GM12878 (cell line): Measurements from ENCODE around the gene DGKE. TPM values are rescaled to one million over a fixed set of nuclear protein-coding genes. Genes with fewer than 3 reads are reported as not detected.

Experiments
- ATAC-seq: fragments of 200-7000 bp; cut with Tn5 transposase; 3 replicates; pipeline ENCODE4 v1.9.1; 2020; ENCODE audit warnings: mild to moderate bottlenecking, moderate library complexity
- BruUV-seq: library from RNA; stranded (reverse); fragments of 400-500 nt; replicated peaks from 2 replicates; lab custom pipeline; 2021; lab: Mats Ljungman, UMichigan
- CTCF ChIA-PET: fragments of 300-600 bp; sonication (Branson Sonifier 250); formaldehyde crosslinking; extraction: SDS; loops from one replicate; lab custom pipeline; 2021; ENCODE audit warnings: inconsistent platforms; lab: Yijun Ruan, JAX
- POLR2A ChIA-PET: fragments of 350-600 bp; formaldehyde crosslinking; extraction: SDS; loops from one replicate; lab custom pipeline; 2021; ENCODE audit warnings: inconsistent platforms; lab: Charles Lee
- RAD21 ChIA-PET: fragments of 300-600 bp; sonication (Branson Sonifier 250); formaldehyde crosslinking; loops from one replicate; lab custom pipeline; 2023; ENCODE audit warnings: antibody characterized with exemption; ENCODE audit not compliant: unreplicated experiment; lab: Charles Lee
- SMC1A ChIA-PET: fragments of 300-600 bp; sonication (Branson Sonifier 250); formaldehyde crosslinking; loops from one replicate; lab custom pipeline; 2023; ENCODE audit not compliant: unreplicated experiment, uncharacterized antibody; lab: Charles Lee
- DNase-seq: peaks from one replicate; pipeline ENCODE4 v3.0.0-alpha.2; 2011; ENCODE audit warnings: low read depth, low spot score
- FAIRE-seq: peaks from 3 replicates; lab custom pipeline; 2011; peaks lifted over from hg19 to GRCh38; lab: Jason Lieb, UNC
- H2AFZ ChIP-seq: 2 replicates; pipeline ENCODE4 v1.6.0; 2011; ENCODE audit warnings: low read depth, low read length, control low read depth; ENCODE audit not compliant: control insufficient read depth
- H3K27ac ChIP-seq: 2 replicates; pipeline ENCODE4 v1.5.1; 2011; ENCODE audit warnings: control low read depth; ENCODE audit not compliant: control insufficient read depth, insufficient read depth
- H3K27me3 ChIP-seq, 2 experiments: replicated peaks in 1 of 2; 2 replicates each; pipeline versions ENCODE4 v1.6.0 to v1.6.1; 2011; ENCODE audit warnings: low read length in 1 of 2; ENCODE audit not compliant: control insufficient read depth in 2 of 2, insufficient read depth in 2 of 2
- H3K36me3 ChIP-seq, 2 experiments: 2 replicates each; pipeline ENCODE4 v1.5.1; 2011; ENCODE audit warnings: low read length in 1 of 2; ENCODE audit not compliant: control insufficient read depth in 2 of 2, insufficient read depth in 2 of 2
- H3K4me1 ChIP-seq: 2 replicates; pipeline ENCODE4 v1.6.1; 2011; ENCODE audit warnings: mild to moderate bottlenecking, low read length, moderate library complexity, mixed read lengths; ENCODE audit not compliant: control insufficient read depth, insufficient read depth
- H3K4me2 ChIP-seq: 2 replicates; pipeline ENCODE4 v1.6.0; 2011; ENCODE audit warnings: control low read depth; ENCODE audit not compliant: control insufficient read depth, insufficient read depth
- H3K4me3 ChIP-seq: fragments of 200-600 bp; sonication (generic); 2 replicates; pipeline ENCODE4 v1.5.1; 2016
- H3K79me2 ChIP-seq: 2 replicates; pipeline ENCODE4 v1.6.0; 2011; ENCODE audit warnings: low read length; ENCODE audit not compliant: control insufficient read depth, insufficient read depth
- H3K9ac ChIP-seq: 2 replicates; pipeline ENCODE4 v1.8.0; 2011; ENCODE audit warnings: low read length, control low read depth, mixed read lengths; ENCODE audit not compliant: control insufficient read depth, insufficient read depth
- H3K9me3 ChIP-seq: replicated peaks from 3 replicates; pipeline ENCODE4 v1.5.1; 2011; ENCODE audit warnings: mild to moderate bottlenecking, low read length; ENCODE audit not compliant: control insufficient read depth, insufficient read depth
- H4K20me1 ChIP-seq: 2 replicates; pipeline ENCODE4 v1.6.0; 2011; ENCODE audit not compliant: control insufficient read depth, insufficient read depth
- ATF3 ChIP-seq: IDR thresholded peaks from 2 replicates; pipeline ENCODE4 v1.6.1; 2011; ENCODE audit warnings: low read depth, mild to moderate bottlenecking, low read length, moderate library complexity, borderline replicate concordance; ENCODE audit errors: extremely low read depth
- BMI1 ChIP-seq: fragments of 450-650 bp; IDR thresholded peaks from 2 replicates; pipeline ENCODE4 v1.6.1; 2016; ENCODE audit warnings: mild to moderate bottlenecking, moderate library complexity, borderline replicate concordance
- EP300 ChIP-seq, 2 experiments: fragments of 150-350 bp in 1 of 2; IDR thresholded peaks; 2 replicates each; pipeline ENCODE4 v1.6.1; 2011 to 2012; ENCODE audit warnings: low read depth in 2 of 2, low read length in 2 of 2, borderline replicate concordance in 1 of 2, improper control_type of control experiment in 1 of 2, inconsistent platforms in 1 of 2; ENCODE audit not compliant: control insufficient read depth in 1 of 2
- HDAC6 ChIP-seq: fragments of 200-600 bp; sonication (generic); IDR thresholded peaks from one replicate; pipeline ENCODE4 v1.8.0; 2017; ENCODE audit warnings: antibody characterized with exemption; ENCODE audit not compliant: unreplicated experiment
- MYB ChIP-seq: fragments of 150-350 bp; IDR thresholded peaks from 2 replicates; pipeline ENCODE4 v1.6.1; 2014; ENCODE audit warnings: mild to moderate bottlenecking, low read depth, low read length, borderline replicate concordance
- NFIC ChIP-seq: IDR thresholded peaks from 2 replicates; pipeline ENCODE4 v1.6.1; 2012; ENCODE audit warnings: low read depth, mild to moderate bottlenecking, inconsistent platforms, low read length, moderate library complexity
- POLR2A ChIP-seq: IDR thresholded peaks from 2 replicates; pipeline ENCODE4 v1.6.1; 2011; ENCODE audit warnings: low read depth, mild to moderate bottlenecking, low read length
- PRDM15 ChIP-seq: fragments of 450-650 bp; formaldehyde crosslinking; IDR thresholded peaks from 2 replicates; pipeline ENCODE4 v1.4.0; 2020; ENCODE audit warnings: mild to moderate bottlenecking, moderate library complexity
- YBX1 ChIP-seq: fragments of 450-650 bp; IDR thresholded peaks from 2 replicates; pipeline ENCODE4 v1.6.1; 2016; ENCODE audit warnings: antibody characterized with exemption
- WGBS: methylation state at CpG from one replicate; pipeline ENCODE4 v1.1.6; 2016; ENCODE audit warnings: low lambda C conversion rate; ENCODE audit not compliant: insufficient replicate concordance, insufficient coverage; ENCODE audit errors: missing lambda C conversion rate; 5-methylcytosine and 5-hydroxymethylcytosine counted together
- in situ Hi-C: fragments of 300-500 bp; cut with MboI; formaldehyde crosslinking; loops from 9 replicates; pipeline ENCODE4 v1.14.3; 2018; ENCODE audit warnings: mixed read lengths
- intact Hi-C: fragments of 100-400 bp; cut with micrococcal nuclease; formaldehyde crosslinking; loops from one replicate; pipeline ENCODE4 v1.14.2; 2022; ENCODE audit not compliant: unreplicated experiment
- polyA plus RNA-seq, 11 experiments: library from polyadenylated mRNA; depleted of rRNA in 4 of 11; unstranded in 6 of 11; stranded (reverse) in 5 of 11; fragments of >200 nt; fragmentation: Nextera tagmentation in 4 of 11; fragmentation: Illumina TruSeq in 1 of 11; extraction: Ambion mirVana in 4 of 11; extraction: Trizol in 1 of 11; gene quantifications; 1 replicate in 1 of 11; 2 replicates in 10 of 11; pipeline versions ENCODE4 v1.2.1 to v1.2.3, GENCODE V29; 2011 to 2016; ENCODE audit warnings: inconsistent platforms in 2 of 11, missing spikeins in 2 of 11, low read depth in 1 of 11
- total RNA-seq, 4 experiments: library from RNA; depleted of rRNA in 3 of 4; stranded (reverse); fragments of >200 nt in 3 of 4; fragmentation: Illumina TruSeq in 1 of 4; extraction: Trizol in 1 of 4; gene quantifications; 2 replicates each; pipeline versions ENCODE4 v1.2.1 to v1.2.3, GENCODE V29; 2013 to 2021

Gene DGKE
- total and polyA plus RNA-seq, 10 of the 15 experiments (the other 5 are each of a cell fraction or from before 2014, with no cell fraction given) = 2.8 to 18.0 (median 11.6) TPM

GRCh38 chr17:56885312-56885657, 51.3 kb downstream of the DGKE start:
- 77% methylated on average over 2 of the region's 2 CpGs for WGBS

More at GRCh38 chr17:56885312-56885657, 51.3 kb downstream of the DGKE start:
- no peak for DNase-seq
- Histone ChIP-seq H3K9ac (no peak overlapping the region), H3K27ac (no peak overlapping the region), H3K36me3 (peaks cover 7 to 21% of the 10 kb centered on the region in 2 experiments; a peak in 3 of 4 replicates), H3K9me3 (peaks cover 22% of the 10 kb centered on the region; the same call in 2 of the 3 replicates), H3K4me1 (peaks cover 6% of the 10 kb centered on the region), H3K4me2 (no peak overlapping the region), H3K79me2 (no peaks in the 10 kb centered on the region), H2AFZ (no peak overlapping the region), H4K20me1 (no peaks in the 10 kb centered on the region), H3K27me3 (no peaks in the 10 kb centered on the region), H3K4me3 (no peak overlapping the region)
- TF ChIP-seq NFIC (no peak), ATF3 (no peak), HDAC6 (no peak), POLR2A (no peak), BMI1 (no peak), MYB (no peak), EP300 (IDR thresholded peaks at IDR 0.05; ENCODE audit: borderline replicate concordance in 1 of 2, control insufficient read depth in 1 of 2, low read depth in 2 of 2, low read length in 2 of 2) (no peak), YBX1 (no peak), PRDM15 (CRISPR knock-in tag) (no peak)
- ChIA-PET SMC1A (no interaction called here), CTCF (interaction anchor here (2.2 kb wide), 1 partner anchor 66 kb away, joined by 6 read pairs; no protein-coding TSS in a partner anchor), POLR2A (no interaction called here), RAD21 (no interaction called here)
- intact Hi-C loops = no loop called here
- in situ Hi-C loops = no loop called here
- no peak for ATAC-seq
- no peak for FAIRE-seq
- no TSS peak for BruUV-seq
